Measurements from ENCODE around the gene OBSCN.

DNA sequence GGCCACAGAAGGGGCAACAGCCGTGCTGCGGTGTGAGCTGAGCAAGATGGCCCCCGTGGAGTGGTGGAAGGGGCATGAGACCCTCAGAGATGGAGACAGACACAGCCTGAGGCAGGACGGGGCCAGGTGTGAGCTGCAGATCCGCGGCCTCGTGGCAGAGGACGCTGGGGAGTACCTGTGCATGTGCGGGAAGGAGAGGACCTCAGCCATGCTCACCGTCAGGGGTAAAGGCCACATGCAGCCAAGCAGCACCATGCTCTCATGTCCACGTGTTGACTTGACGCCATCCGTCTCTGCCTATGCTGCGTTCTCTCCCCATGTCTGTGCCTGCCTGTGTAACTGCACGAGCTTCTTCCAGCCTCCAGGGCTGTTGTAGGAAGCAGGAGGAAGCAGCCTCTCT is 85.5 kb downstream of the OBSCN start:
- TF ChIP-seq, protein P1, sequence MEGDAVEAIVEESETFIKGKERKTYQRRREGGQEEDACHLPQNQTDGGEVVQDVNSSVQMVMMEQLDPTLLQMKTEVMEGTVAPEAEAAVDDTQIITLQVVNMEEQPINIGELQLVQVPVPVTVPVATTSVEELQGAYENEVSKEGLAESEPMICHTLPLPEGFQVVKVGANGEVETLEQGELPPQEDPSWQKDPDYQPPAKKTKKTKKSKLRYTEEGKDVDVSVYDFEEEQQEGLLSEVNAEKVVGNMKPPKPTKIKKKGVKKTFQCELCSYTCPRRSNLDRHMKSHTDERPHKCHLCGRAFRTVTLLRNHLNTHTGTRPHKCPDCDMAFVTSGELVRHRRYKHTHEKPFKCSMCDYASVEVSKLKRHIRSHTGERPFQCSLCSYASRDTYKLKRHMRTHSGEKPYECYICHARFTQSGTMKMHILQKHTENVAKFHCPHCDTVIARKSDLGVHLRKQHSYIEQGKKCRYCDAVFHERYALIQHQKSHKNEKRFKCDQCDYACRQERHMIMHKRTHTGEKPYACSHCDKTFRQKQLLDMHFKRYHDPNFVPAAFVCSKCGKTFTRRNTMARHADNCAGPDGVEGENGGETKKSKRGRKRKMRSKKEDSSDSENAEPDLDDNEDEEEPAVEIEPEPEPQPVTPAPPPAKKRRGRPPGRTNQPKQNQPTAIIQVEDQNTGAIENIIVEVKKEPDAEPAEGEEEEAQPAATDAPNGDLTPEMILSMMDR (IDR thresholded peaks at IDR 0.05): no peak
- no peak for TF ChIP-seq ZFX (IDR thresholded peaks at IDR 0.05; ENCODE audit: borderline replicate concordance)

Measured in 22Rv1 (cell line).